Activated CD8-positive, alpha-beta memory T cell treated with anti-CD3 and anti-CD28 coated beads for 36 hours (primary cell): ENCODE data around the gene FRMD5. TPM values are rescaled to one million over a fixed set of nuclear protein-coding genes. Genes with fewer than 3 reads are reported as not detected.
"Not testable (repeated sequence)": the region's sequence is repeated elsewhere in the genome, so short reads cannot be mapped to it uniquely, and the experiment has no call there.

Experiments used
- CTCF ChIA-PET: fragments of 350-600 bp; sonication (Branson Sonifier 250); formaldehyde crosslinking; loops from one replicate; lab custom pipeline; 2021; ENCODE audit warnings: antibody characterized with exemption; lab: Charles Lee
- POLR2A ChIA-PET: fragments of 350-600 bp; sonication (Branson Sonifier 250); formaldehyde crosslinking; loops from one replicate; lab custom pipeline; 2021; ENCODE audit warnings: antibody characterized with exemption; lab: Charles Lee
- total RNA-seq, 2 experiments: library from RNA; stranded (reverse); gene quantifications; one replicate each; pipeline ENCODE4 v1.2.3, GENCODE V29; 2021

FRMD5 gene
- total RNA-seq, 2 experiments from 2014 or later = 0.44 to 1.0 TPM

GRCh38 chr15:43832485-43832884, 362.6 kb downstream of the FRMD5 start:
- POLR2A ChIA-PET = not testable (repeated sequence)
- CTCF ChIA-PET = interaction anchor here (0.7 to 1.2 kb wide), 2 partner anchors 11 to 64 kb away, joined by 3 read pairs; no protein-coding TSS in a partner anchor

- CTCF ChIA-PET, POLR2A ChIA-PET: not testable (repeated sequence)
These were observed 363.5 kb downstream of the FRMD5 start for GRCh38 chr15:43831519-43832052.

GRCh38 chr15:43830691-43831275, 364.3 kb downstream of the FRMD5 start:
- POLR2A ChIA-PET = interaction anchor here (1.0 kb wide), 1 partner anchor 54 kb away, joined by 4 read pairs; the partner anchor contains the start of gene ELL3
- CTCF ChIA-PET = not testable (repeated sequence)

GRCh38 chr15:43829951-43830540, 365.0 kb downstream of the FRMD5 start:
- POLR2A ChIA-PET = interaction anchor here (0.6 to 1.0 kb wide), 3 partner anchors 41 to 54 kb away, joined by 4 to 6 read pairs (median 4); partner anchors contain the start of gene ELL3
- CTCF ChIA-PET = interaction anchor here (0.6 kb wide), 1 partner anchor 20 kb away, joined by 3 read pairs; no protein-coding TSS in a partner anchor

DNA sequence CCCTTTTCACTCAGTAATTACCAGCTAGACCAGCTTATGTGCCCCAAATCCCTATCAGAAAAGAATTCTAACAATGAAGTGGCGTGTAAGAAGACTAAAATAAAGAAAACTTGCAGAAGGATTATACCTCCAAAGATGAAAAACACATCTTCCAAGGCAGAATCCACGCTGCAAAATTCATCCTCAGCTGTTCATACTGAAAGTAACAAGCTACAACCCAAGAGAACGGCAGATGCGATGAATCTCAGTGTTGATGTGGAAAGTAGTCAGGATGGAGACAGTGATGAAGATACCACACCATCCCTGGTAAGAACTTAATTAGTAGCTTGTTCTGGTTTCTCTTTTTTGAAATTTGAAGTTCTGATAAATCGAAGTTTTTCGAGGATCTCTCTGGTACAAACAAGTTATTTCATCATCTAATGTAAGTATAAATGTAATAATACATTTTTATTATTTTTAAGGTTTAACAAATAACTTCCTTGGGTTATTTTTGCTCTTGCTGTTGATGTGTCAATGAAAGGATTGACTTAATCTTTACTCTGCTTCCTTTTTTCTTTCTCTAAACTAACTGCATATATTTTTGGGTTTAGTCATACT, 366.9 kb downstream of the FRMD5 start:
- ChIA-PET POLR2A (interaction anchor here (1.3 to 1.5 kb wide), 2 partner anchors 35 to 52 kb away, joined by 3 to 5 read pairs; partner anchors contain the start of gene ELL3), CTCF (interaction anchor here (0.6 kb wide), 1 partner anchor 77 kb away, joined by 3 read pairs; no protein-coding TSS in a partner anchor)

GRCh38 chr15:43826508-43827341, 368.3 kb downstream of the FRMD5 start, which contains the start of gene WDR76:
Gene WDR76, plus strand, starts transcription at chr15:43827002. Its CDS starts 31 bp downstream, at chr15:43827033.
- ChIA-PET CTCF (interaction anchor here (0.6 to 0.8 kb wide), 2 partner anchors 49 to 77 kb away, joined by 3 read pairs; partner anchors contain the start of gene ELL3), POLR2A (interaction anchor here (1.5 kb wide), 1 partner anchor 50 kb away, joined by 3 read pairs; the partner anchor contains the start of gene ELL3)

DNA sequence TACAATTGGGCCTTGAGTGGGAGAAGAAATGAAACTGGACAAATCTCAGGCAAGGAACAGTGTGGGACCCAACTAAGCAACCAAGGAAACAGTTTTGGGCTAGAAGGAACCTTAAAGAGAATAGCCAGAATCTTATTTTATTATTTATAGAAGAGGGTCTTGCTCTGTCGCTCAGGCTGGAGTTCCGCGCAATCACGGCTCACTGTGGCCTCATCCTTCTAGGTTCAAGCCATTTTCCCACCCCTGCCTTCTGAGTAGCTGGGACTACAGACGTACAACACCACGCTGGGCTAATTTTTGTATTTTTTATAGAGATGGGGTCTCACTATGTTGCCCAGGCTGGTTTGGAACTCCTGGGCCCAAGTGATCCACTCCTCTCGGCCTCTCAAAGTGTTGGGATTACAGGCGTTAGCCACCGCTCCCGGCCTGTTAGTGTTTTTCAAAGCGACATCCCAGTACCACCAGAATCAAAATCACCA, 369.0 kb downstream of the FRMD5 start:
- POLR2A ChIA-PET = interaction anchor here (0.6 kb wide), 1 partner anchor 78 kb away, joined by 4 read pairs; no protein-coding TSS in a partner anchor
- CTCF ChIA-PET = no interaction called here

DNA sequence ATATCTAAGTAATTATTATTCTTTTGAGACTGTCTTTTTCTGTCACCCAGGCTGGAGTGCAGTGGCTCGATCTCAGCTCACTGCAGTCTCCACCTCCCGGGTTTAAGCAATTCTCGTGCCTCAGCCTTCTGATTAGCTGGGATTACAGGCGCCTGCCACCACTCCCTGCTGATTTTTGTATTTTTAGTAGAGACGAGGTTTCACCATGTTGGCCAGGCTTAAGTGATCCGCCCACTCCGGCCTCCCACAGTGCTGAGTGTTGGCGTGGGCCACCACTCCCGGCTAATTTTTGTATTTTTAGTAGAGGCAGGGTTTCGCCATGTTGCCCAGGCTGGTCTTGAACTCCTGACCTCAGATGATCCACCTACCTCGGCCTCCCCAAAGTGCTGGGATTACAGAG, 369.8 kb downstream of the FRMD5 start:
- POLR2A ChIA-PET = interaction anchor here (1.2 to 1.3 kb wide), 2 partner anchors 25 to 32 kb away, joined by 4 to 12 read pairs; partner anchors contain the start of genes HYPK and SERINC4

GRCh38 chr15:43824302-43825246, 370.5 kb downstream of the FRMD5 start, which contains the start of gene MFAP1:
Gene MFAP1, minus strand, starts transcription at chr15:43824690. Its CDS starts 121 bp downstream, at chr15:43824569.
- ChIA-PET CTCF (interaction anchor here (0.7 to 1.4 kb wide), 3 partner anchors 47 to 915 kb away, joined by 3 to 5 read pairs (median 4); partner anchors contain the start of gene ELL3), POLR2A (interaction anchor here (0.6 to 1.3 kb wide), 3 partner anchors 24 to 33 kb away, joined by 3 to 12 read pairs (median 4); partner anchors contain the start of genes HYPK, SERF2 and SERINC4)

More for the DNA sequence above, 369.8 kb downstream of the FRMD5 start:
- CTCF ChIA-PET = interaction anchor here (0.7 to 1.4 kb wide), 3 partner anchors 48 to 915 kb away, joined by 3 to 5 read pairs (median 4); partner anchors contain the start of gene ELL3

- CTCF ChIA-PET = interaction anchor here (0.6 kb wide), 1 partner anchor 22 kb away, joined by 5 read pairs; no protein-coding TSS in a partner anchor
These were observed 373.6 kb downstream of the FRMD5 start for GRCh38 chr15:43821505-43821904.

More at GRCh38 chr15:43821505-43821904, 373.6 kb downstream of the FRMD5 start:
- POLR2A ChIA-PET = no interaction called here

Other genes starting within 250 kb of the FRMD5 start
- 10 to 100 TPM; 43.8 to 48.5 TPM for gene GOLM2, start 93.4 kb upstream of the FRMD5 start, total RNA-seq
- gene CTDSPL2, start 232.4 kb upstream of the FRMD5 start, total RNA-seq = 10 to 100 TPM; 66.6 to 71.9 TPM